NT2/D1 (cell line): Measurements from ENCODE around the gene SRC.

Experiments
- DNase-seq: peaks from one replicate; pipeline ENCODE4 v3.0.0-alpha.2; 2011; ENCODE audit warnings: low read depth, low spot score
- H3K27me3 ChIP-seq: 2 replicates; pipeline ENCODE4 v1.6.0; 2011; ENCODE audit warnings: mild to moderate bottlenecking; ENCODE audit not compliant: insufficient read length, insufficient read depth
- H3K36me3 ChIP-seq: 2 replicates; pipeline ENCODE4 v1.6.1; 2011; ENCODE audit warnings: mild to moderate bottlenecking, low read length, mixed read lengths; ENCODE audit not compliant: insufficient read depth, insufficient read length
- H3K4me1 ChIP-seq: 2 replicates; pipeline ENCODE4 v1.5.1; 2011; ENCODE audit not compliant: insufficient read depth, insufficient read length
- H3K4me3 ChIP-seq: 2 replicates; pipeline ENCODE4 v1.5.1; 2011; ENCODE audit warnings: low read depth; ENCODE audit not compliant: insufficient read length
- H3K9ac ChIP-seq: 2 replicates; pipeline ENCODE4 v1.6.0; 2011; ENCODE audit warnings: low read depth; ENCODE audit not compliant: insufficient read length
- H3K9me3 ChIP-seq: 2 replicates; pipeline ENCODE4 v1.5.1; 2011; ENCODE audit warnings: mild to moderate bottlenecking, low read length; ENCODE audit not compliant: insufficient read depth
- SUZ12 ChIP-seq: IDR thresholded peaks from 2 replicates; pipeline ENCODE4 v1.6.1; 2011; ENCODE audit not compliant: insufficient read length, insufficient read depth; ENCODE audit errors: extremely low read depth
- YY1 ChIP-seq: IDR thresholded peaks from 2 replicates; pipeline ENCODE4 v1.6.1; 2011; ENCODE audit not compliant: insufficient read length, insufficient read depth
- ZNF274 ChIP-seq: IDR thresholded peaks from 2 replicates; pipeline ENCODE4 v1.6.1; 2011; ENCODE audit warnings: mild to moderate bottlenecking, low read depth, low read length

The SRC gene

DNA sequence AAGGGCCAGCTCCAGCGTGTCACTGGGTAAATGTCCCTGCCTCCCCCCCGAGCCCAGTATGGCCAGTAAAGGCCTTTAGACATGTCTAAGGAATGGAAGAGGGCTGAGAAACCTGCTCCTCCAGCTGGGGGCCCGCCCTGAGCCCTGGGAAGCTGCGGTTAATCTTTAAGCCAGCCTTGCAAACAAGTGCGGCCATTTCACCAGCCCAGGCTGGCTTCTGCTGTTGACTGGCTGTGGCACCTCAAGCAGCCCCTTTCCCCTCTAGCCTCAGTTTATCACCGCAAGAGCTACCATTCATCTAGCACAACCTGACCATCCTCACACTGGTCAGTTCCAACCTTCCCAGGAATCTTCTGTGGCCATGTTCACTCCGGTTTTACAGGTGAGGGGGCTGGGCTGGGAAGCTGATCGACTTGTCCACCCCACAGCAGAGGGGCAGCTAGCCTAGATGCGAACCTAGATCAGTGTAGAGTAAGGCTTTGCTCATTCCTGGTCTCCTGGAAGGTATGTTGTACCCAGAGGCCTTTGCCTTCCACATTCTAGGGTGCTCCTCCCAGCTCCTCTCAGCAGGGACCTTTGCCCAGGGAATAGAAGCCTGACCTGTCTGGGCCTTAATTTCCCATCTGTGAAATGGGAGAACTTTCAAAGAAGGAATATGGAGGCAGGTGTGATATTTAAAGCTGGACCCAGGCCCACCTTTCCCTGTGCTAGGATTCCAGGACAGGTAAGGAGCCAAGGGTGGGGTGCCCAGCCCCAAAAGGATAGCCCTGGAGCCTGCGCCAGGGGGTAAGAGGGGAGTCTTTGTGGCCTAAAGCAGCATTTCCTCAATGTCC, 1.2 kb upstream of the SRC start:
- Histone ChIP-seq H3K36me3 (peaks cover 26% of the 10 kb centered on the region), H3K4me1 (peaks cover 32% of the 10 kb centered on the region), H3K9me3 (no peaks in the 10 kb centered on the region), H3K27me3 (no peaks in the 10 kb centered on the region), H3K4me3 (no peak overlapping the region), H3K9ac (peak overlapping the region; percentile 79)
- no peak for DNase-seq
- TF ChIP-seq YY1: no peak
- no peak for TF ChIP-seq ZNF274

DNA sequence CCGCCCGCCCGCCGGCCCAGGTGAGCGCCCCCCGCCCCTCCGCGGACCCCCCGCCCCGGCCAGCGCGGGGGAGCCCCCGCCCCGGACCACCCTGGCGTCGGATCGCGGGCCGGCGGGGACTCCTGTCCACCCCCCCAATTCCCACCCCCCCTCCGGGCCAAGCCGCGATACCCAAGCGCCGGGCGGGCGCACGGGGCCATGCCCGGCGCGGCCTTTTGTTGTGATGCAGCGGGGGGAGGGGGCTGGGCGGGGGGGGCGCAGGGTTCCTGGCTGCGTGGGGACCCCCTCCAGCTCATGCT, 245 bp downstream of the SRC start:
- no peaks in the 10 kb centered on the region for H3K9me3 ChIP-seq
- H3K27me3 ChIP-seq: no peaks in the 10 kb centered on the region
- peak overlapping the region; percentile 79 for H3K9ac ChIP-seq
- DNase-seq: no peak
- H3K4me3 ChIP-seq: peak overlapping the region; percentile 55
- no peak for TF ChIP-seq ZNF274
- no peak for TF ChIP-seq YY1
- no peak for TF ChIP-seq SUZ12
- H3K4me1 ChIP-seq: peaks cover 28% of the 10 kb centered on the region
- peaks cover 40% of the 10 kb centered on the region for H3K36me3 ChIP-seq

DNA sequence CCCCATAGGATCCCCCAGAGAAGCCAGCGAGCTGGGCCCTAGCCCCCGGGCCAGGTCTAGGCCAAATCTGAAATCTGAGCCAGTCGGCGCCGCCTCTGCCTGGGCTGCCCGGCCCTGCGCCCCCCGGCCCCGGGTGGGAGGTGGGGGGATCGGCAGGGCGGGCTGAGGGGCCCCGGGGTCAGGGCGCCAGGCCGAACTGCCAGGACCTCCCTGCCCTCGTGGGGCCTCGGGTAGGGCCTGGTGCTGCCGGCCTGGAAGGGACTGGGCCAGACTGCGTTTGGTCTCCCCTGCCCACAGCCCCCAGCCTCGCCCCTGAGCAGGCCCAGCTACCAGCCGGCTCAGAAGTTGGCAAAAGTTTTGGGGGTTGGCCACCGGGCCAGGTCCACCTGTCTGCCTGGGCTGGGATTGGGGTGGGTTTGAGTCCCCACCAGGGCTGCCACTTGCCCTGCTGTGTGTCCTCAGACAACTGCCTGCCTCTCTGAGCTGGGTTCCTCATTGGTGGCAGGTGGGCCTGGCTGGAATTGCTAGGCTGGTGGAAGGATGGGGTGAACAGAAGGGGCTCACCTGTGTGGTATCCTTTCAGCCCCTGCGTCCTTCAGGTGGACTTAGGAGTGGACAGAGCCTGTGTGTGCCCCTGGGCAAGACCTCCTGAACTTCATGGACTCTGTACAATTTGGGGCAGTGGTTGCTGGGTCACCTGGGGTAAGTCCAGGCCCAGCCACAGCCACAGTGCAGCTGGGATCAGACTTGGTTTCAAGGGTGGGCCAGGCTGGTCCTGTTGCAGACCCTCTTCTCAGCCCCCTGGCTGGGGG, 801 bp downstream of the SRC start:
- peaks cover 23% of the 10 kb centered on the region for H3K4me1 ChIP-seq
- TF ChIP-seq SUZ12: no peak
- TF ChIP-seq YY1: no peak
- no peak for TF ChIP-seq ZNF274
- H3K9ac ChIP-seq: peak overlapping the region; percentile 71
- H3K4me3 ChIP-seq: peak overlapping the region; percentile 55
- no peaks in the 10 kb centered on the region for H3K9me3 ChIP-seq
- no peaks in the 10 kb centered on the region for H3K27me3 ChIP-seq
- DNase-seq: no peak
- peaks cover 45% of the 10 kb centered on the region for H3K36me3 ChIP-seq

DNA sequence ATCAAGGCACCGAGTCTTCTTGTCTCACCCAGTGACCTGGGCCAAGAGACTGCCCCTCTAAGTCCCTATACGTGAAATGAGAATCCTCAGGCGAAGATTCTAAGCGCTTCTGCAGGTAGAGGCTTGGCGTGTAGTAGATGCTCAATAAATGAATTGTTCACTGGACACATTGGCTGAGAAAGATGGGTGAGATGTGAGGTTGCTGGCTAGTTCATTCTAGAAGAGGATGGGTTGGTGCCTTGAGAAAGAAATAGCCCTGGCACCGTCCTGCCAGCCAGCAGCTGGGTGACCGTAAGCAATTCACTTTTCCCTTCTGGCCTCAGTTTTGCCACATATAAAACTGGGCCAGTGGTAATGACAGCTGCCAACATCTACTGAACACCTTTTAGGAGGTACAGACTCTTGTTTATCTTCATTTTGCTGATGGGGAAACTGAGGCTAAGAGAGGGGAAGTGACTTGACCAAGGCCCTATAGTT, 1.4 kb downstream of the SRC start:
- no peak overlapping the region for H3K4me3 ChIP-seq
- H3K4me1 ChIP-seq: peaks cover 25% of the 10 kb centered on the region

DNA sequence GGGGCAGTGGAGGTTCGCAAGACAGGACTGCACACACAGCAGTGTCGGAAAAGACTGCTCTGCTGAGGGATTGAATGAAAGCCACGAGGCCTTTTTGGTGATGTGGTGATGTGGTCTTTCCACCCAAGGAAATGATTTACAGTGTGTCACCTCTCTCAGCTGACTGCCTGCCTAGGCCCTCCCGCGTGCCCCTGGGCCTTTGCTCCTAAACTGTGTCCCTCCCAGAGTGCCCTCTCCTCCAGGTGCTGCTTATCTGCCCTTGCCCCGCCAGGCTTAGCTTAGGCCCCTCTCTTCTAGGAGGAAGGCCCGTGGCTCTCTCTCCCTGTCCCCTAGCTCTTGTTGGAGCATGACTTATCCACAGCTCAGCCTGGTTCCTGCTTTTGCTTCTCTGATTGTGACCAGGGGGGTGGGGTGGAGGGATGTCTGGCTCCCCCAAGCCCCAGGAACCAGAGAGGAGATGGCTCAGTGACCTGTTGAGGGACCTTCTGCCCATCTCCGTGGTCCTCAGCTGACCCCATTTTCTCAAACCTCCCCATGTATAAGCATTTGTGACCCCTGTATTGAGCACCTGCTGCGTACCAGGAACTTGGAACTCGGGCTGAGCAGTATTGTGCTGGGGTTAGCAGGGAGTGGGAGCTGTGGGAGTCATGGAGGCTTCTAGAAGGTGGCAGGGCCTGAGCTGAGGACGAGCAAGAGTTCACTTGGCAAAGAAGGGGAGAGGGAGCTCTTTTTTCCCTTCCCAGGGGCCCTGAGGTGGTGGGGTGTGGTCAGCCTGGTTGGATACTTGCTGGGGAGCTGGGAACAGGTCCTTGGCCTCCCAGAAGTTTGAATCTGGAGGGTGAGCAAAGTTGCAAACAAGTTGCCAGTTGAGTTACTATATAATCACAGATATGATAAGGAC, 2.2 kb downstream of the SRC start:
- Histone ChIP-seq H3K27me3 (no peaks in the 10 kb centered on the region), H3K4me3 (no peak overlapping the region), H3K9ac (no peak overlapping the region), H3K4me1 (peaks cover 18% of the 10 kb centered on the region), H3K9me3 (no peaks in the 10 kb centered on the region), H3K36me3 (peaks cover 57% of the 10 kb centered on the region)
- DNase-seq: no peak
- TF ChIP-seq SUZ12 (no peak), YY1 (no peak), ZNF274 (no peak)

More for the DNA sequence above, 1.4 kb downstream of the SRC start:
- no peaks in the 10 kb centered on the region for H3K27me3 ChIP-seq
- H3K9ac ChIP-seq: peak overlapping the region; percentile 71
- peaks cover 50% of the 10 kb centered on the region for H3K36me3 ChIP-seq
- H3K9me3 ChIP-seq: no peaks in the 10 kb centered on the region
- no peak for DNase-seq
- TF ChIP-seq YY1 (no peak), ZNF274 (no peak), SUZ12 (no peak)

DNA sequence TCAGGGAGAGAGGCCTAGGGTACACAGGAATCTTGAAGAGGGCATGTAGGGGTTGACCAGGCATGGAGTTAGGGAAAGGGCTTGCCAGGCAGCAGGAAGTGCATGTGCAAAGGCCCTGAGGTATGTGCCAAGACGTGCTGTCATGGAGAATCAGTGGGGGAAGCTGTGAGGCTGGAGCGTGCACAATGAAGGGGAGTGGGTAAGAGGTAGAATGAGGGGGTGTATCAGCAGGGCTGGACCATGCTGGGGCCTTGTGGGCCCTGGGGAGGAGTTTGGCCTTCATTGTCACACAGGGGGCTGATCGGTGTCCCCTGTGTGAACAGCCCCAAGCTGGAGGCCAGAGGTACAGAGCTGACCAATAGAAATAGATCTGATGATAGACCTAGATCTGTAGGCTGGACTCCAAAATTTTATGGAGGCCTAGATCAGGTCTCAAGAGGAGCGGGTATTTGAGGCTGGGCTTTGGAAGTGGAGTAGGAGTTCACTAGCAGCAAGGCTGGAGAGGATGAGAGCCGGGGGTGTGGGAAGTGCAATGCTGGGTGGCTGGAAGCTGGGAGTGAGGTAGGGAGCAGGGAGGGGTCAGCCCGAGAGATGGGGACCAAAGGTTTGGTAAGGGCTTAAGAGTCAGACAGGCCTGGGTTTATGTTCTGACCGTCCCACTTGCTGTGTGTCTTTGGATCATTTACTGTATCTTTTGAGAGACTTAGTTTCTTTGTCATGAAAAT, 3.0 kb downstream of the SRC start:
- no peaks in the 10 kb centered on the region for H3K9me3 ChIP-seq
- no peak overlapping the region for H3K4me3 ChIP-seq
- H3K4me1 ChIP-seq: peaks cover 18% of the 10 kb centered on the region
- DNase-seq: no peak
- no peak overlapping the region for H3K9ac ChIP-seq
- H3K36me3 ChIP-seq: peaks cover 65% of the 10 kb centered on the region
- H3K27me3 ChIP-seq: no peaks in the 10 kb centered on the region
- TF ChIP-seq YY1 (no peak), SUZ12 (no peak), ZNF274 (no peak)
